ENCODE data around the gene RCCD1.

DNA sequence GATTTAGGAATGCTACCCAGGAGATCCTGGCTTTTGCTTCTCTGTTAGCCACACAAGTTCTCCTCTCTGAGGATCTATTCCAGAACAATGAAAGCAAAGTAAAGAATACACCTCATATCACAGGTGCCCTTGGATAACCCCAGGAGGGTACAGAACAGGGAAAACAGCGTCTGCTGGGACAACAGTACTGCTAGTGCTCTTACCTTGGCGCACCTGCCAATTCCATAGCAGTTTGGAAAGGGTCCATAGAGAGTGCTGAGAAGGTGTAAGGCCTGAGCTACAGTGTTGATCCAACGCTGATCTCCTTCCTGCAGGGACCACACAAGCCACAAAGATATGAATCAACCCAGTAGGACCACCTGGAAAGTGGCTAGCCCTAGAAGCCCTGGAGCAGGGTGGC lies 52.6 kb downstream of the RCCD1 start:
- TF ChIP-seq, protein P1, sequence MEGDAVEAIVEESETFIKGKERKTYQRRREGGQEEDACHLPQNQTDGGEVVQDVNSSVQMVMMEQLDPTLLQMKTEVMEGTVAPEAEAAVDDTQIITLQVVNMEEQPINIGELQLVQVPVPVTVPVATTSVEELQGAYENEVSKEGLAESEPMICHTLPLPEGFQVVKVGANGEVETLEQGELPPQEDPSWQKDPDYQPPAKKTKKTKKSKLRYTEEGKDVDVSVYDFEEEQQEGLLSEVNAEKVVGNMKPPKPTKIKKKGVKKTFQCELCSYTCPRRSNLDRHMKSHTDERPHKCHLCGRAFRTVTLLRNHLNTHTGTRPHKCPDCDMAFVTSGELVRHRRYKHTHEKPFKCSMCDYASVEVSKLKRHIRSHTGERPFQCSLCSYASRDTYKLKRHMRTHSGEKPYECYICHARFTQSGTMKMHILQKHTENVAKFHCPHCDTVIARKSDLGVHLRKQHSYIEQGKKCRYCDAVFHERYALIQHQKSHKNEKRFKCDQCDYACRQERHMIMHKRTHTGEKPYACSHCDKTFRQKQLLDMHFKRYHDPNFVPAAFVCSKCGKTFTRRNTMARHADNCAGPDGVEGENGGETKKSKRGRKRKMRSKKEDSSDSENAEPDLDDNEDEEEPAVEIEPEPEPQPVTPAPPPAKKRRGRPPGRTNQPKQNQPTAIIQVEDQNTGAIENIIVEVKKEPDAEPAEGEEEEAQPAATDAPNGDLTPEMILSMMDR (IDR thresholded peaks at IDR 0.05; ENCODE audit: low read depth, low read length, poor library complexity, severe bottlenecking), result no peak
- TF ChIP-seq EZH2phosphoT487 (IDR thresholded peaks at IDR 0.05; ENCODE audit: borderline replicate concordance, low read length), result no peak

Measured in DOHH2 (cell line).